GM23248 (cell line): ENCODE data around the gene GNMT.

Source experiments
- EZH2 ChIP-seq: fragments of 200-600 bp; sonication (generic); IDR thresholded peaks from 2 replicates; pipeline ENCODE4 v1.6.1; 2018; ENCODE audit warnings: antibody characterized with exemption, mild to moderate bottlenecking; ENCODE audit not compliant: insufficient read depth, poor library complexity, severe bottlenecking
- EZH2phosphoT487 ChIP-seq: fragments of 200-600 bp; sonication (generic); IDR thresholded peaks from 2 replicates; pipeline ENCODE4 v1.6.1; 2018; ENCODE audit warnings: antibody characterized with exemption, moderate library complexity, mild to moderate bottlenecking, low read depth; ENCODE audit not compliant: insufficient read depth

DNA sequence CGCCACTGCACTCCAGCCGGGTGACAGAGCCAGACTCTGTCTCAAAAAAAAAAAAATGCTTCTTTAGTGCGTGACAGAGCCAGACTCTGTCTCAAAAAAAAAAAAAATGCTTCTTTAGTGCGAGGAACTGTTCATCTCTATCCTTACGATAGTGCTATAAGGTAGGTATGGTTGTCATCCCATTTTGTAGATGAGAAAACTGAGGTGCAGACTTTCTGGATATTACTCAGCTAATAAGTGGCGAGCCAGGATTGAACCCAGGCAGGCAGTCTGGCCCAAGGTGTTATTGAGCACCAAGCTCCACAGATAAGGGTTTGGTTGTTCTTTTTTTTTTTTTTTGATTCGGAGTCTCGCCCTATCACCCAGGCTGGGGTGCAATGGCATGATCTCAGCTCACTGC lies 41.3 kb downstream of the GNMT start:
- TF ChIP-seq EZH2 (no peak), EZH2phosphoT487 (no peak)
